DOHH2 (cell line): ENCODE measurements around the gene SRRD.
"Not testable (repeated sequence)": the region's sequence is repeated elsewhere in the genome, so short reads cannot be mapped to it uniquely, and the experiment has no call there.

Experiments used
- EZH2phosphoT487 ChIP-seq: fragments of 200-600 bp; sonication (generic); IDR thresholded peaks from 2 replicates; pipeline ENCODE4 v1.6.1; 2017; ENCODE audit warnings: borderline replicate concordance, mild to moderate bottlenecking, antibody characterized with exemption, low read length, moderate library complexity, mixed read lengths
- TF ChIP-seq, protein P1 (sequence below): fragments of 200-600 bp; sonication (generic); IDR thresholded peaks from one replicate; pipeline ENCODE4 v1.5.1; 2014; ENCODE audit warnings: antibody characterized with exemption, mild to moderate bottlenecking, low read depth, low read length; ENCODE audit not compliant: poor library complexity, severe bottlenecking

GRCh38 chr22:26528518-26528917 is 44.8 kb downstream of the SRRD start:
- TF ChIP-seq, protein P1, sequence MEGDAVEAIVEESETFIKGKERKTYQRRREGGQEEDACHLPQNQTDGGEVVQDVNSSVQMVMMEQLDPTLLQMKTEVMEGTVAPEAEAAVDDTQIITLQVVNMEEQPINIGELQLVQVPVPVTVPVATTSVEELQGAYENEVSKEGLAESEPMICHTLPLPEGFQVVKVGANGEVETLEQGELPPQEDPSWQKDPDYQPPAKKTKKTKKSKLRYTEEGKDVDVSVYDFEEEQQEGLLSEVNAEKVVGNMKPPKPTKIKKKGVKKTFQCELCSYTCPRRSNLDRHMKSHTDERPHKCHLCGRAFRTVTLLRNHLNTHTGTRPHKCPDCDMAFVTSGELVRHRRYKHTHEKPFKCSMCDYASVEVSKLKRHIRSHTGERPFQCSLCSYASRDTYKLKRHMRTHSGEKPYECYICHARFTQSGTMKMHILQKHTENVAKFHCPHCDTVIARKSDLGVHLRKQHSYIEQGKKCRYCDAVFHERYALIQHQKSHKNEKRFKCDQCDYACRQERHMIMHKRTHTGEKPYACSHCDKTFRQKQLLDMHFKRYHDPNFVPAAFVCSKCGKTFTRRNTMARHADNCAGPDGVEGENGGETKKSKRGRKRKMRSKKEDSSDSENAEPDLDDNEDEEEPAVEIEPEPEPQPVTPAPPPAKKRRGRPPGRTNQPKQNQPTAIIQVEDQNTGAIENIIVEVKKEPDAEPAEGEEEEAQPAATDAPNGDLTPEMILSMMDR, result not testable (repeated sequence)
- TF ChIP-seq EZH2phosphoT487, result not testable (repeated sequence)
